Camera-type eye (tissue), 1 donor: Measurements from ENCODE around the gene SEC22B. TPM values are rescaled to one million over a fixed set of nuclear protein-coding genes. Genes with fewer than 3 reads are reported as not detected.

Experiments used
- total RNA-seq: library from RNA; depleted of rRNA; stranded (reverse); fragments of >200 nt; gene quantifications from one replicate; pipeline ENCODE4 v1.2.3, GENCODE V29; 2014

The SEC22B gene
- total RNA-seq = 47.1 TPM

GRCh38 chr1:120176092-120176855 is at the start of gene SEC22B:
TSS of gene SEC22B (minus strand) at chr1:120176520. CDS start at chr1:120176381, 139 bp downstream.

Other genes with a start within 250 kb of the SEC22B start
- gene NOTCH2, start 106.9 kb downstream of the SEC22B start, total RNA-seq = 163 TPM
- gene NBPF8, start 238.5 kb upstream of the SEC22B start, total RNA-seq = 16.1 TPM